ENCODE results near the gene CHCHD10. TPM values are rescaled to one million over a fixed set of nuclear protein-coding genes. Genes with fewer than 3 reads are reported as not detected.

CHCHD10 gene
- total and polyA plus RNA-seq, 2 of the 13 experiments (the other 11 are each of a cell fraction or from before 2014, with no cell fraction given) = 37.0 to 62.8 TPM

DNA sequence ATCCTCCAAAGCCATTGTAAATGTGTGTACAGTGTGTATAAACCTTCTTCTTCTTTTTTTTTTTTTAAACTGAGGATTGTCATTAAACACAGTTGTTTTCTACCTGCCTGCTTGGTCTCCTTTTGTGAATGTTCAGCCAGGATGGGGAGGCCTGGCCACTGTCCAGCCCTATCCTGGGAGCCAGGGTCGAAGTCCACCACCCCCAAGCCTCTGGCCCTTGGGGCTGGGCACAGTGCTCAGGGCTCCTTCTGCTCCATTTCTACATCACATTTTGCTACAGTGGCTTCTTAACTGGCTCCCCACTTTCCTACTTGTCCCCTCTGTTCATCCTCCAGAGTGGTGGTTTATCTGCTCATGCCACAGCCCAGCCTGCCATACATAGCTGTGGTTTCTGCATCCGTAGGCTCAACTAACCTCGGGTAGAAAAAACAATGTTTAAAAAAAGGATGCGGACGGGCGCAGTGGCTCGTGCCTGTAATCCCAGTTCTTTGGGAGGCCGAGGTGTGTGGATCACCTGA is 16.5 kb upstream of the CHCHD10 start (continued):
- TF ChIP-seq TRIM22 (IDR thresholded peaks at IDR 0.05) (no peak), ZMYM4 (CRISPR knock-in tag; IDR thresholded peaks at IDR 0.05) (no peak), RAD21 (CRISPR knock-in tag; IDR thresholded peaks at IDR 0.05) (no peak), ZNF17 (CRISPR knock-in tag; IDR thresholded peaks at IDR 0.05) (no peak), MZF1 (CRISPR knock-in tag; IDR thresholded peaks at IDR 0.05; ENCODE audit: borderline replicate concordance) (no peak), ZNF205 (CRISPR knock-in tag; IDR thresholded peaks at IDR 0.05) (0 out of 2 replicates have a peak, but pooled peaks have one; percentile 39), LCORL (IDR thresholded peaks at IDR 0.05) (no peak), LCORL (CRISPR knock-in tag; IDR thresholded peaks at IDR 0.05) (no peak), ZNF121 (CRISPR knock-in tag; IDR thresholded peaks at IDR 0.05) (peak; percentile 35; the same call in 1 of the 2 replicates), ZNF782 (CRISPR knock-in tag; IDR thresholded peaks at IDR 0.05; ENCODE audit: borderline replicate concordance) (no peak), CEBPZ (IDR thresholded peaks at IDR 0.05; ENCODE audit: low read length) (no peak), ZNF607 (CRISPR knock-in tag; IDR thresholded peaks at IDR 0.05; ENCODE audit: borderline replicate concordance) (no peak), ZNF34 (CRISPR knock-in tag; IDR thresholded peaks at IDR 0.05; ENCODE audit: borderline replicate concordance) (no peak), TAF1 (CRISPR knock-in tag; IDR thresholded peaks at IDR 0.05) (no peak), ZNF124 (CRISPR knock-in tag; IDR thresholded peaks at IDR 0.05) (no peak), ZNF670 (CRISPR knock-in tag; IDR thresholded peaks at IDR 0.05; ENCODE audit: borderline replicate concordance) (no peak), NCOR1 (IDR thresholded peaks at IDR 0.05; ENCODE audit: borderline replicate concordance, low read length) (0 out of 2 replicates have a peak, but pooled peaks have one; percentile 54), MXD1 (CRISPR knock-in tag; IDR thresholded peaks at IDR 0.05) (no peak), ZNF333 (CRISPR knock-in tag; IDR thresholded peaks at IDR 0.05; ENCODE audit: borderline replicate concordance) (no peak), ZNF790 (CRISPR knock-in tag; IDR thresholded peaks at IDR 0.05; ENCODE audit: borderline replicate concordance) (no peak)
- TF ChIP-seq, protein P1, sequence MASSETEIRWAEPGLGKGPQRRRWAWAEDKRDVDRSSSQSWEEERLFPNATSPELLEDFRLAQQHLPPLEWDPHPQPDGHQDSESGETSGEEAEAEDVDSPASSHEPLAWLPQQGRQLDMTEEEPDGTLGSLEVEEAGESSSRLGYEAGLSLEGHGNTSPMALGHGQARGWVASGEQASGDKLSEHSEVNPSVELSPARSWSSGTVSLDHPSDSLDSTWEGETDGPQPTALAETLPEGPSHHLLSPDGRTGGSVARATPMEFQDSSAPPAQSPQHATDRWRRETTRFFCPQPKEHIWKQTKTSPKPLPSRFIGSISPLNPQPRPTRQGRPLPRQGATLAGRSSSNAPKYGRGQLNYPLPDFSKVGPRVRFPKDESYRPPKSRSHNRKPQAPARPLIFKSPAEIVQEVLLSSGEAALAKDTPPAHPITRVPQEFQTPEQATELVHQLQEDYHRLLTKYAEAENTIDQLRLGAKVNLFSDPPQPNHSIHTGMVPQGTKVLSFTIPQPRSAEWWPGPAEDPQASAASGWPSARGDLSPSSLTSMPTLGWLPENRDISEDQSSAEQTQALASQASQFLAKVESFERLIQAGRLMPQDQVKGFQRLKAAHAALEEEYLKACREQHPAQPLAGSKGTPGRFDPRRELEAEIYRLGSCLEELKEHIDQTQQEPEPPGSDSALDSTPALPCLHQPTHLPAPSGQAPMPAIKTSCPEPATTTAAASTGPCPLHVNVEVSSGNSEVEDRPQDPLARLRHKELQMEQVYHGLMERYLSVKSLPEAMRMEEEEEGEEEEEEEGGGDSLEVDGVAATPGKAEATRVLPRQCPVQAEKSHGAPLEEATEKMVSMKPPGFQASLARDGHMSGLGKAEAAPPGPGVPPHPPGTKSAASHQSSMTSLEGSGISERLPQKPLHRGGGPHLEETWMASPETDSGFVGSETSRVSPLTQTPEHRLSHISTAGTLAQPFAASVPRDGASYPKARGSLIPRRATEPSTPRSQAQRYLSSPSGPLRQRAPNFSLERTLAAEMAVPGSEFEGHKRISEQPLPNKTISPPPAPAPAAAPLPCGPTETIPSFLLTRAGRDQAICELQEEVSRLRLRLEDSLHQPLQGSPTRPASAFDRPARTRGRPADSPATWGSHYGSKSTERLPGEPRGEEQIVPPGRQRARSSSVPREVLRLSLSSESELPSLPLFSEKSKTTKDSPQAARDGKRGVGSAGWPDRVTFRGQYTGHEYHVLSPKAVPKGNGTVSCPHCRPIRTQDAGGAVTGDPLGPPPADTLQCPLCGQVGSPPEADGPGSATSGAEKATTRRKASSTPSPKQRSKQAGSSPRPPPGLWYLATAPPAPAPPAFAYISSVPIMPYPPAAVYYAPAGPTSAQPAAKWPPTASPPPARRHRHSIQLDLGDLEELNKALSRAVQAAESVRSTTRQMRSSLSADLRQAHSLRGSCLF (CRISPR knock-in tag; IDR thresholded peaks at IDR 0.05; ENCODE audit: borderline replicate concordance) = no peak
